Skin epidermis (tissue), 12 donors: Measurements from ENCODE around the gene RPL7L1.
"Not testable (repeated sequence)": the region's sequence is repeated elsewhere in the genome, so short reads cannot be mapped to it uniquely, and the experiment has no call there.

Experiments used
- H3K27ac ChIP-seq, 21 experiments: fragments of 200-600 bp; sonication (generic) in 11 of 21; one replicate each; pipeline ENCODE4 v1.5.0; 2020; ENCODE audit warnings: mild to moderate bottlenecking in 3 of 21, inconsistent platforms in 2 of 21, moderate library complexity in 2 of 21
- H3K4me3 ChIP-seq, 7 experiments: fragments of 200-600 bp; sonication (generic) in 2 of 7; one replicate each; pipeline ENCODE4 v1.5.0; 2020; ENCODE audit warnings: inconsistent platforms in 2 of 7, mild to moderate bottlenecking in 2 of 7, moderate library complexity in 1 of 7

The RPL7L1 gene

GRCh38 chr6:42879372-42880239 lies at the start of gene RPL7L1:
TSS of gene RPL7L1 (plus strand) at chr6:42879616. CDS start at chr6:42879911, 295 bp downstream.
- Histone ChIP-seq H3K27ac (peak within 1 kb of the TSS; percentile 46 to 97 (median 92)), H3K4me3 (peak within 1 kb of the TSS; percentile 48 to 71 (median 66))

- H3K4me3 ChIP-seq, result no peak overlapping the region
- H3K27ac ChIP-seq, result no peak overlapping the region
Observed at GRCh38 chr6:42831237-42831636, 48.2 kb upstream of the RPL7L1 start.

GRCh38 chr6:42834056-42834455 lies 45.4 kb upstream of the RPL7L1 start:
- H3K4me3 ChIP-seq, result no peak overlapping the region
- no peak overlapping the region for H3K27ac ChIP-seq

- Histone ChIP-seq H3K4me3 (no peak overlapping the region), H3K27ac (no peak overlapping the region)
Observed at GRCh38 chr6:42841844-42842584, 37.4 kb upstream of the RPL7L1 start.

GRCh38 chr6:42845327-42845694 lies 34.1 kb upstream of the RPL7L1 start:
- H3K27ac ChIP-seq, result no peak overlapping the region

GRCh38 chr6:42846505-42846904 lies 32.9 kb upstream of the RPL7L1 start:
- Histone ChIP-seq H3K4me3 (no peak overlapping the region), H3K27ac (no peak overlapping the region)

More at GRCh38 chr6:42845327-42845694, 34.1 kb upstream of the RPL7L1 start:
- no peak overlapping the region for H3K4me3 ChIP-seq

GRCh38 chr6:42848700-42849099 lies 30.7 kb upstream of the RPL7L1 start:
- Histone ChIP-seq H3K4me3 (no peak overlapping the region), H3K27ac (no peak overlapping the region)

GRCh38 chr6:42851599-42851998 lies 27.8 kb upstream of the RPL7L1 start:
- Histone ChIP-seq H3K4me3 (no peak overlapping the region), H3K27ac (no peak overlapping the region)

GRCh38 chr6:42860036-42860435 lies 19.4 kb upstream of the RPL7L1 start:
- Histone ChIP-seq H3K4me3 (no peak overlapping the region), H3K27ac (no peak overlapping the region)

- H3K27ac ChIP-seq, result no peak overlapping the region
- H3K4me3 ChIP-seq, result no peak overlapping the region
Observed at GRCh38 chr6:42860481-42860880, 18.9 kb upstream of the RPL7L1 start.

GRCh38 chr6:42864602-42865001 lies 14.8 kb upstream of the RPL7L1 start:
- Histone ChIP-seq H3K4me3 (no peak overlapping the region), H3K27ac (no peak overlapping the region)

- Histone ChIP-seq H3K4me3 (no peak overlapping the region), H3K27ac (no peak overlapping the region)
Observed at GRCh38 chr6:42870145-42870936, 9.1 kb upstream of the RPL7L1 start.

GRCh38 chr6:42871711-42872110 lies 7.7 kb upstream of the RPL7L1 start:
- no peak overlapping the region for H3K27ac ChIP-seq
- H3K4me3 ChIP-seq, result no peak overlapping the region

GRCh38 chr6:42873313-42873712 lies 6.1 kb upstream of the RPL7L1 start:
- no peak overlapping the region for H3K4me3 ChIP-seq
- no peak overlapping the region for H3K27ac ChIP-seq

GRCh38 chr6:42877695-42878094 lies 1.7 kb upstream of the RPL7L1 start:
- Histone ChIP-seq H3K27ac (peak overlapping the region in 5 of 21 experiments; percentile 10 to 62 (median 39)), H3K4me3 (no peak overlapping the region)

GRCh38 chr6:42880240-42880817 lies 913 bp downstream of the RPL7L1 start:
- Histone ChIP-seq H3K4me3 (peak overlapping the region; percentile 48 to 71 (median 66)), H3K27ac (peak overlapping the region; percentile 46 to 97 (median 92))

GRCh38 chr6:42880871-42881270 lies 1.5 kb downstream of the RPL7L1 start:
- Histone ChIP-seq H3K4me3 (peak overlapping the region; percentile 48 to 71 (median 66)), H3K27ac (peak overlapping the region in 17 of 21 experiments; percentile 86 to 97 (median 92))

GRCh38 chr6:42885702-42886101 lies 6.3 kb downstream of the RPL7L1 start:
- H3K4me3 ChIP-seq, result no peak overlapping the region
- H3K27ac ChIP-seq, result no peak overlapping the region

GRCh38 chr6:42888201-42888600 lies 8.8 kb downstream of the RPL7L1 start:
- H3K27ac ChIP-seq, H3K4me3 ChIP-seq: not testable (repeated sequence)

- Histone ChIP-seq H3K4me3 (peak overlapping the region; percentile 71 to 98 (median 79)), H3K27ac (peak overlapping the region in 18 of 21 experiments; percentile 91 to 99 (median 97))
Observed at GRCh38 chr6:42889815-42890214, 10.4 kb downstream of the RPL7L1 start.
